ENCODE measurements around the gene DOCK3. TPM values are rescaled to one million over a fixed set of nuclear protein-coding genes. Genes with fewer than 3 reads are reported as not detected.

The DOCK3 gene
- total RNA-seq, 1 experiment from 2014 or later = 0.47 TPM

DNA sequence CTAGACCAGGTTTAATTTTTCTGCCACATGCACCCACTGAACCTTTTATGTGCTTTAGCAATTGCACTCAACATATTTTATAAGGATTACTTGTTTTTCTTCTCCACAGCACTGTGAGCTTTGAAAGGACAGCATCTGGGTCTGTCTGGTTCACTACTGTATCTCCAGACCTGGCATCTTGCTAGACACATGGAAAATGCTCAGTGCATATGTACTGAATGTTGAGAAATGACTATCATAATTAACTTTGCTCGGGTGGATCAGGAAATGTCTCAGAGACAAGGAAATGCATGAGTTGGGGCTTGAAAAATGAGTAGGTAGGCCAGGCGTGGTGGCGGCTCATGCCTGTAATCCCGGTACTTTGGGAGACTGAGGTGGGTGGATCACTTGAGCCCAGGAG is 40.2 kb downstream of the DOCK3 start:
- POLR2A ChIA-PET (ENCODE audit: low non-redundant PET) = interaction anchor here (0.7 kb wide), 1 partner anchor 202 kb away, joined by 3 read pairs; no protein-coding TSS in a partner anchor
- intact Hi-C loops (cut with micrococcal nuclease; ENCODE audit: unreplicated experiment) = no loop called here
- no peak overlapping the region for H3K4me3 ChIP-seq (ENCODE audit: low read depth, low read length, poor library complexity, severe bottlenecking)

DNA sequence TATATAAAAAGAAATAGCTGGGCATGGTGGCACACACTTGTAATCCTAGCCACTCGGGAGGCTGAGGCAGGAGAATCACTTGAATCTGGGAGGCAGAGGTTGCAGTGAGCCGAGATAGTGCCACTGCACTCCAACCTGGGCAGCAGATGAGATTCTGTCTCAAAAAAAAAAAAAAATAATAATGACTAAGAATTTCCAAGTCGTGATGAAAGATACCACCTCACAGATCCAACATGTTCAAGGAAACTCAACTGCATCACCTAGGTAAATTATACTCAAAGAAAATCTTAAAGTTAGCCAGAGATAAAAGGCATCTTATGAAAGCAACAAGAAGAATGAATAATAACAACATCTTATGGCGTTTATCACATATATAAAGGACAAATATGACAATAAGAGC is 50.1 kb downstream of the DOCK3 start:
- DNase-seq (ENCODE audit: low spot score) = no peak
- Histone ChIP-seq H3K27me3 (replicated peaks; ENCODE audit: insufficient read depth, low read depth, low read length, poor library complexity) (no peaks in the 10 kb centered on the region), H3K9me3 (ENCODE audit: low read depth, low read length, poor library complexity, severe bottlenecking) (no peaks in the 10 kb centered on the region), H3K27ac (ENCODE audit: low read depth, low read length, poor library complexity, severe bottlenecking) (no peak overlapping the region), H3K36me3 (ENCODE audit: insufficient read depth, low read length, poor library complexity, severe bottlenecking) (no peaks in the 10 kb centered on the region), H3K4me3 (ENCODE audit: low read depth, low read length, poor library complexity, severe bottlenecking) (no peak overlapping the region), H3K4me1 (ENCODE audit: insufficient read depth, low read length, poor library complexity, severe bottlenecking) (no peaks in the 10 kb centered on the region)
- no peak for TF ChIP-seq EZH2 (IDR thresholded peaks at IDR 0.05; ENCODE audit: borderline replicate concordance, low read depth, low read length, poor library complexity, severe bottlenecking)
- intact Hi-C loops (cut with micrococcal nuclease; ENCODE audit: unreplicated experiment) = no loop called here
- ChIA-PET CTCF (no interaction called here), POLR2A (ENCODE audit: low non-redundant PET) (no interaction called here)
- BruUV-seq (replicated peaks) = no TSS peak

More for the DNA sequence above, 40.2 kb downstream of the DOCK3 start:
- DNase-seq (ENCODE audit: low spot score) = peak; percentile 17
- no peaks in the 10 kb centered on the region for H3K36me3 ChIP-seq (ENCODE audit: insufficient read depth, low read length, poor library complexity, severe bottlenecking)
- H3K27me3 ChIP-seq (replicated peaks; ENCODE audit: insufficient read depth, low read depth, low read length, poor library complexity) = no peaks in the 10 kb centered on the region
- TF ChIP-seq, protein P1, sequence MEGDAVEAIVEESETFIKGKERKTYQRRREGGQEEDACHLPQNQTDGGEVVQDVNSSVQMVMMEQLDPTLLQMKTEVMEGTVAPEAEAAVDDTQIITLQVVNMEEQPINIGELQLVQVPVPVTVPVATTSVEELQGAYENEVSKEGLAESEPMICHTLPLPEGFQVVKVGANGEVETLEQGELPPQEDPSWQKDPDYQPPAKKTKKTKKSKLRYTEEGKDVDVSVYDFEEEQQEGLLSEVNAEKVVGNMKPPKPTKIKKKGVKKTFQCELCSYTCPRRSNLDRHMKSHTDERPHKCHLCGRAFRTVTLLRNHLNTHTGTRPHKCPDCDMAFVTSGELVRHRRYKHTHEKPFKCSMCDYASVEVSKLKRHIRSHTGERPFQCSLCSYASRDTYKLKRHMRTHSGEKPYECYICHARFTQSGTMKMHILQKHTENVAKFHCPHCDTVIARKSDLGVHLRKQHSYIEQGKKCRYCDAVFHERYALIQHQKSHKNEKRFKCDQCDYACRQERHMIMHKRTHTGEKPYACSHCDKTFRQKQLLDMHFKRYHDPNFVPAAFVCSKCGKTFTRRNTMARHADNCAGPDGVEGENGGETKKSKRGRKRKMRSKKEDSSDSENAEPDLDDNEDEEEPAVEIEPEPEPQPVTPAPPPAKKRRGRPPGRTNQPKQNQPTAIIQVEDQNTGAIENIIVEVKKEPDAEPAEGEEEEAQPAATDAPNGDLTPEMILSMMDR (conservative IDR thresholded peaks at IDR 0.05; ENCODE audit: low read depth, low read length) = no peak
- TF ChIP-seq EZH2 (IDR thresholded peaks at IDR 0.05; ENCODE audit: borderline replicate concordance, low read depth, low read length, poor library complexity, severe bottlenecking) = no peak
- H3K27ac ChIP-seq (ENCODE audit: low read depth, low read length, poor library complexity, severe bottlenecking) = no peak overlapping the region
- CTCF ChIA-PET = no interaction called here
- no peaks in the 10 kb centered on the region for H3K4me1 ChIP-seq (ENCODE audit: insufficient read depth, low read length, poor library complexity, severe bottlenecking)
- BruUV-seq (replicated peaks) = no TSS peak
- no peaks in the 10 kb centered on the region for H3K9me3 ChIP-seq (ENCODE audit: low read depth, low read length, poor library complexity, severe bottlenecking)

DNA sequence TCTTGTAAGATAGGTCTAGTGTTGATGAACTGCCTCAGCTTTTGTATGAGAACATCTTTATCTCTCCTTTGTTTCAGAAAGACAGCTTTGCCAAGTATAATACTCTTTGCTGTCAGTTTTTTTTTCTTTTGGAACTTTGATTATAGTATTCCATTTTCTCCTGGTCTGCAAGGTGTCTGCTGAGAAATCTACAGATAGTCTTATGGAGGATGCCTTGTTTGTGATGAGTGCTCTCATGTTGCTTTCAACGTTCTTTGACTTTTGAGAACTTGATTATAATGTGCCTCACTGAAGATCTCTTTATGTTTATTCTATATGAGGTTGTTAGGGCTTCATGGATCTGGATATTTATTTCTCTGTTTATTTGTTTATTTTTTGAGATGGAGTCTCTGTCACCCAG is 60.3 kb downstream of the DOCK3 start:
- TF ChIP-seq, protein P1 (conservative IDR thresholded peaks at IDR 0.05; ENCODE audit: low read depth, low read length) = no peak
- no peak for TF ChIP-seq EZH2 (IDR thresholded peaks at IDR 0.05; ENCODE audit: borderline replicate concordance, low read depth, low read length, poor library complexity, severe bottlenecking)
- intact Hi-C loops (cut with micrococcal nuclease; ENCODE audit: unreplicated experiment) = no loop called here
- no peaks in the 10 kb centered on the region for H3K36me3 ChIP-seq (ENCODE audit: insufficient read depth, low read length, poor library complexity, severe bottlenecking)
- H3K4me1 ChIP-seq (ENCODE audit: insufficient read depth, low read length, poor library complexity, severe bottlenecking) = no peaks in the 10 kb centered on the region
- no peaks in the 10 kb centered on the region for H3K27me3 ChIP-seq (replicated peaks; ENCODE audit: insufficient read depth, low read depth, low read length, poor library complexity)
- no peak for DNase-seq (ENCODE audit: low spot score)
- H3K4me3 ChIP-seq (ENCODE audit: low read depth, low read length, poor library complexity, severe bottlenecking) = no peak overlapping the region
- H3K27ac ChIP-seq (ENCODE audit: low read depth, low read length, poor library complexity, severe bottlenecking) = no peak overlapping the region
- H3K9me3 ChIP-seq (ENCODE audit: low read depth, low read length, poor library complexity, severe bottlenecking) = no peaks in the 10 kb centered on the region
- ChIA-PET CTCF (no interaction called here), POLR2A (ENCODE audit: low non-redundant PET) (no interaction called here)
- BruUV-seq (replicated peaks) = no TSS peak

DNA sequence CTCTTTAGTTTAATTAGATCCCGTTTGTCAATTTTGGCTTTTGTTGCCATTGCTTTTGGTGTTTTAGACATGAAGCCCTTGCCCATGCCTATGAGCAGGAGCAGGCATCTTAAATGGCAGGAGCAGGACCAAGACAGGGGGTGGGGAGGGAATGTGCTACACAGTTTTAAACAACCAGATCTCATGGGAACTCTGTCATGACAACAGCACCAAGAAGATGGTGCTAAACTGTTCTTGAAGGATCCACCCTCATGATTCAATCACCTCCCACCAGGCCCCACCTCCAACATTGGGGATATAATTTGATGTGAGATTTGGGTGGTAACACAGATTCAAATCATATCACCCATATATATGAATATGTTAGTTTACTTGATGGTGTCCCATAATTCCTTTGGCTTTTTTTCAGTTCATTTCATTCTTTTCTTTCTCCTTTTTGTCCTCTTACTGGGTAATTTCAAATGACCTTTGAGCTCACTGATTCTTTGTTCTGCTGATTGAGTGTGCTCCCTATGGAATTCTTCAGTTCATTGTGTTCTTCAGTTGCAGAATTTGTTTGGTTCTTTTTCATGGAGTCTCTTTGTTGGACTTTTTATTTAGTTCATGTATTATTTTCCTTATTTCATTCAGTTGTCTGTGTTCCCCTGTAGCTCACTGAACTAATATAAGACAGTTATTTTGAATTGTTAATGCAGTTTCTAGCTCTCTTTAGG is 62.6 kb downstream of the DOCK3 start:
- CTCF ChIA-PET = no interaction called here
- intact Hi-C loops (cut with micrococcal nuclease; ENCODE audit: unreplicated experiment) = no loop called here
- H3K27me3 ChIP-seq (replicated peaks; ENCODE audit: insufficient read depth, low read depth, low read length, poor library complexity) = no peaks in the 10 kb centered on the region
- TF ChIP-seq, protein P1 (conservative IDR thresholded peaks at IDR 0.05; ENCODE audit: low read depth, low read length) = no peak
- TF ChIP-seq EZH2 (IDR thresholded peaks at IDR 0.05; ENCODE audit: borderline replicate concordance, low read depth, low read length, poor library complexity, severe bottlenecking) = no peak
- no peak overlapping the region for H3K27ac ChIP-seq (ENCODE audit: low read depth, low read length, poor library complexity, severe bottlenecking)
- no peaks in the 10 kb centered on the region for H3K36me3 ChIP-seq (ENCODE audit: insufficient read depth, low read length, poor library complexity, severe bottlenecking)
- no peaks in the 10 kb centered on the region for H3K9me3 ChIP-seq (ENCODE audit: low read depth, low read length, poor library complexity, severe bottlenecking)
- BruUV-seq (replicated peaks) = no TSS peak
- no peak overlapping the region for H3K4me3 ChIP-seq (ENCODE audit: low read depth, low read length, poor library complexity, severe bottlenecking)
- H3K4me1 ChIP-seq (ENCODE audit: insufficient read depth, low read length, poor library complexity, severe bottlenecking) = no peaks in the 10 kb centered on the region
- POLR2A ChIA-PET (ENCODE audit: low non-redundant PET) = no interaction called here
- no peak for DNase-seq (ENCODE audit: low spot score)
